A549 (cell line): Measurements from ENCODE around the gene ANKRD29. TPM values are rescaled to one million over a fixed set of nuclear protein-coding genes. Genes with fewer than 3 reads are reported as not detected.

Experiments
- ATAC-seq, 2 experiments: fragments of 200-7000 bp in 1 of 2; fragments of >200 bp in 1 of 2; cut with Nextera tagmentation in 1 of 2; cut with Tn5 transposase in 1 of 2; 3 replicates each; pipeline versions ENCODE4 v1.8.0 to v1.9.1; 2018 to 2020; ENCODE audit warnings: mild to moderate bottlenecking in 1 of 2, moderate library complexity in 1 of 2
- CTCF ChIA-PET: fragments of 300-600 bp; sonication (Branson Sonifier 250); formaldehyde crosslinking; extraction: SDS; loops from one replicate; lab custom pipeline; 2021; ENCODE audit warnings: antibody characterized with exemption, inconsistent platforms; lab: Yijun Ruan, JAX
- POLR2A ChIA-PET: fragments of 350-600 bp; formaldehyde crosslinking; extraction: SDS; loops from one replicate; lab custom pipeline; 2021; ENCODE audit warnings: antibody characterized with exemption, inconsistent platforms; lab: Yijun Ruan, JAX
- DNase-seq, 2 experiments: peaks; one replicate each; pipeline versions ENCODE4 v3.0.0 to v3.0.0-alpha.2; 2011 to 2016; ENCODE audit warnings: low read depth in 1 of 2, low spot score in 1 of 2
- FAIRE-seq: peaks from 2 replicates; lab custom pipeline; 2011; peaks lifted over from hg19 to GRCh38; lab: Jason Lieb, UNC
- H3K27ac ChIP-seq, 2 experiments: fragments of >200 bp; sonication (Bioruptor Twin); formaldehyde crosslinking; 3 replicates each; pipeline ENCODE4 v1.5.1; 2016 to 2017
- H3K4me1 ChIP-seq: fragments of >200 bp; sonication (Bioruptor Twin); formaldehyde crosslinking; 3 replicates; pipeline ENCODE4 v1.6.1; 2016
- H3K4me2 ChIP-seq: fragments of >200 bp; sonication (Bioruptor Twin); formaldehyde crosslinking; 3 replicates; pipeline ENCODE4 v1.6.1; 2016
- H3K4me3 ChIP-seq: fragments of >200 bp; sonication (Bioruptor Twin); formaldehyde crosslinking; 3 replicates; pipeline ENCODE4 v1.5.1; 2016
- H3K9me3 ChIP-seq: fragments of >200 bp; sonication (Bioruptor Twin); formaldehyde crosslinking; 3 replicates; pipeline ENCODE4 v1.6.1; 2016
- ATOH8 ChIP-seq: fragments of 250-450 bp; sonication (Bioruptor Pico); IDR thresholded peaks from 2 replicates; pipeline ENCODE4 v1.5.0; 2020; ENCODE audit warnings: low read depth, mild to moderate bottlenecking, moderate library complexity
- CEBPB ChIP-seq, 2 experiments: fragments of >200 bp in 1 of 2; sonication (Bioruptor Twin) in 1 of 2; formaldehyde crosslinking in 1 of 2; IDR thresholded peaks; 2 replicates each; pipeline ENCODE4 v1.6.1; 2012 to 2016
- CHD2 ChIP-seq: fragments of 150-350 bp; IDR thresholded peaks from 2 replicates; pipeline ENCODE4 v1.6.1; 2014; ENCODE audit warnings: low read length; ENCODE audit not compliant: partially characterized antibody
- FOSB ChIP-seq: fragments of 250-450 bp; sonication (Bioruptor Pico); IDR thresholded peaks from 2 replicates; pipeline ENCODE4 v1.5.0; 2020; ENCODE audit warnings: mild to moderate bottlenecking, moderate library complexity
- FOSL2 ChIP-seq, 2 experiments: fragments of 450-650 bp in 1 of 2; fragments of >200 bp in 1 of 2; sonication (Bioruptor Twin) in 1 of 2; formaldehyde crosslinking; IDR thresholded peaks; 2 replicates each; pipeline versions ENCODE4 v1.5.0 to v1.6.1; 2016 to 2020; ENCODE audit warnings: mild to moderate bottlenecking in 1 of 2, moderate library complexity in 1 of 2
- FOXS1 ChIP-seq: fragments of 250-450 bp; sonication (Bioruptor Pico); IDR thresholded peaks from 2 replicates; pipeline ENCODE4 v1.5.0; 2020; ENCODE audit warnings: mild to moderate bottlenecking, moderate library complexity
- HES2 ChIP-seq: fragments of >200 bp; sonication (Bioruptor Twin); formaldehyde crosslinking; IDR thresholded peaks from 2 replicates; pipeline ENCODE4 v1.6.1; 2016
- HEYL ChIP-seq: fragments of 250-450 bp; sonication (Bioruptor Pico); IDR thresholded peaks from 2 replicates; pipeline ENCODE4 v1.8.0; 2021; ENCODE audit warnings: mild to moderate bottlenecking, moderate library complexity
- HOXB13 ChIP-seq: fragments of 250-450 bp; sonication (Bioruptor Pico); IDR thresholded peaks from 2 replicates; pipeline ENCODE4 v1.5.0; 2020; ENCODE audit warnings: low read depth, mild to moderate bottlenecking, moderate library complexity
- JUNB ChIP-seq: fragments of >200 bp; sonication (Bioruptor Twin); formaldehyde crosslinking; IDR thresholded peaks from 2 replicates; pipeline ENCODE4 v1.6.1; 2016
- MAFK ChIP-seq: fragments of 450-650 bp; IDR thresholded peaks from 2 replicates; pipeline ENCODE4 v1.6.1; 2014; ENCODE audit not compliant: partially characterized antibody
- NR3C1 ChIP-seq: fragments of >200 bp; sonication (Bioruptor Twin); formaldehyde crosslinking; IDR thresholded peaks from 3 replicates; pipeline ENCODE4 v1.6.1; 2017
- RAD21 ChIP-seq, 2 experiments: fragments of >200 bp in 1 of 2; sonication (Bioruptor Twin) in 1 of 2; formaldehyde crosslinking in 1 of 2; IDR thresholded peaks in 1 of 2; conservative IDR thresholded peaks in 1 of 2; 2 replicates in 1 of 2; 3 replicates in 1 of 2; pipeline ENCODE4 v1.6.1; 2012 to 2018; ENCODE audit warnings: inconsistent platforms in 1 of 2
- RARB ChIP-seq: fragments of 250-450 bp; sonication (Bioruptor Pico); IDR thresholded peaks from 2 replicates; pipeline ENCODE4 v1.8.0; 2021; ENCODE audit warnings: mild to moderate bottlenecking, moderate library complexity
- RCOR1 ChIP-seq: fragments of 150-350 bp; IDR thresholded peaks from 2 replicates; pipeline ENCODE4 v1.6.1; 2014; ENCODE audit warnings: antibody characterized with exemption, low read length, low read depth
- TFCP2L1 ChIP-seq: fragments of 250-450 bp; sonication (Bioruptor Pico); IDR thresholded peaks from 2 replicates; pipeline ENCODE4 v1.5.0; 2021; ENCODE audit warnings: mild to moderate bottlenecking
- ZFP36 ChIP-seq: fragments of 450-650 bp; IDR thresholded peaks from 2 replicates; pipeline ENCODE4 v1.6.1; 2014; ENCODE audit warnings: borderline replicate concordance; ENCODE audit not compliant: partially characterized antibody
- ZNF302 ChIP-seq: fragments of 250-450 bp; sonication (Bioruptor Pico); IDR thresholded peaks from 2 replicates; pipeline ENCODE4 v1.9.0; 2021; ENCODE audit warnings: inconsistent platforms, mild to moderate bottlenecking, moderate library complexity
- WGBS: methylation state at CpG from one replicate; pipeline ENCODE4 v1.1.6; 2017; ENCODE audit errors: missing lambda C conversion rate; 5-methylcytosine and 5-hydroxymethylcytosine counted together
- polyA plus RNA-seq, 4 experiments: library from polyadenylated mRNA; depleted of rRNA in 3 of 4; stranded (reverse); fragments of >200 nt; fragmentation: RNase III in 1 of 4; extraction: RNeasy Plus Mini Kit Qiagen cat#74134 plus additional on column Dnase treatment in 1 of 4; gene quantifications; 2 replicates in 3 of 4; 3 replicates in 1 of 4; pipeline ENCODE4 v1.2.3, GENCODE V29; 2011 to 2017
- TF ChIP-seq, protein P1 (sequence below): fragments of 450-650 bp; IDR thresholded peaks from 2 replicates; pipeline ENCODE4 v1.6.1; 2014; ENCODE audit warnings: antibody characterized with exemption
- TF ChIP-seq, protein P2 (sequence below): IDR thresholded peaks from 2 replicates; pipeline ENCODE4 v1.6.1; 2012

ANKRD29 gene
- polyA plus RNA-seq, 2 of the 4 experiments (the other 2 are of a cell fraction) = 12.4 to 25.4 TPM

- TF ChIP-seq ATOH8 (CRISPR knock-in tag) = no peak
- no peak for TF ChIP-seq RAD21 (conservative IDR thresholded peaks at IDR 0.05 in 1 of 2, IDR thresholded peaks at IDR 0.05 in 1 of 2)
- no peak for TF ChIP-seq HOXB13 (CRISPR knock-in tag)
- TF ChIP-seq, protein P1, sequence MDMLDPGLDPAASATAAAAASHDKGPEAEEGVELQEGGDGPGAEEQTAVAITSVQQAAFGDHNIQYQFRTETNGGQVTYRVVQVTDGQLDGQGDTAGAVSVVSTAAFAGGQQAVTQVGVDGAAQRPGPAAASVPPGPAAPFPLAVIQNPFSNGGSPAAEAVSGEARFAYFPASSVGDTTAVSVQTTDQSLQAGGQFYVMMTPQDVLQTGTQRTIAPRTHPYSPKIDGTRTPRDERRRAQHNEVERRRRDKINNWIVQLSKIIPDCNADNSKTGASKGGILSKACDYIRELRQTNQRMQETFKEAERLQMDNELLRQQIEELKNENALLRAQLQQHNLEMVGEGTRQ = no peak
- no peak for TF ChIP-seq NR3C1
- TF ChIP-seq JUNB = no peak
Measured at GRCh38 chr18:23711426-23711825, 48.7 kb upstream of the ANKRD29 start (continued).

DNA sequence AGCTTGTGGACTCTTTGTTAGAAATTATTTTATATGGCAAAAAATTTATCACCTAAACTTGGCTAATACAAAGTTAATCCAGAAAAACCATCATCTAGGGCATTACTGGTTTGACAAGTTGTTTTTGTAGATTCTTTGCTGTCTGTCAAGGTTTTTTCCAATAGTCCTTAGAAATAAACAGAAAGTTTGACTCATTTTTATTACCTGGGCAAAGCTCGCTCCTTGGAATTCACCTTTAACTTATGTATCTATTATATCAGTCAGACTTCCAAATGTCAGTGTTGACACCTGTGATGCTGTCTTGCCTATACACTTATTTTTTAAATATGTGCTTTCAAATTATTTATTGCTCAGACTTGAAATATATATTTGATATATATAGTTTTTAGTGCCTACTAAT lies 48.2 kb upstream of the ANKRD29 start:
- peak overlapping the region; percentile 24 to 61; a peak in 5 of 6 replicates for H3K27ac ChIP-seq
- POLR2A ChIA-PET = no interaction called here
- DNase-seq (no peak), ATAC-seq (no peak), FAIRE-seq (no peak)
- H3K4me3 ChIP-seq = no peak overlapping the region
- peaks cover 36% of the 10 kb centered on the region for H3K4me1 ChIP-seq
- 73% methylated on average over 1 of the region's 1 CpG for WGBS
- CTCF ChIA-PET = interaction anchor here (0.6 to 2.1 kb wide), 6 partner anchors 7 to 1602 kb away, joined by 3 to 10 read pairs (median 5); partner anchors contain the start of gene LAMA3
- no peak for TF ChIP-seq FOXS1
- TF ChIP-seq ZFP36 = no peak
- no peak for TF ChIP-seq MAFK
- no peak for TF ChIP-seq HES2
- TF ChIP-seq ATOH8 (CRISPR knock-in tag) = no peak
- TF ChIP-seq CHD2 = no peak
- TF ChIP-seq HEYL = no peak
- no peak for TF ChIP-seq RCOR1
- no peak for TF ChIP-seq CEBPB (IDR thresholded peaks at IDR 0.05)
- no peak for TF ChIP-seq FOSB (CRISPR knock-in tag)
- H3K4me2 ChIP-seq = peak overlapping the region; percentile 61
- H3K9me3 ChIP-seq = peaks cover 8% of the 10 kb centered on the region; the same call in 2 of the 3 replicates

DNA sequence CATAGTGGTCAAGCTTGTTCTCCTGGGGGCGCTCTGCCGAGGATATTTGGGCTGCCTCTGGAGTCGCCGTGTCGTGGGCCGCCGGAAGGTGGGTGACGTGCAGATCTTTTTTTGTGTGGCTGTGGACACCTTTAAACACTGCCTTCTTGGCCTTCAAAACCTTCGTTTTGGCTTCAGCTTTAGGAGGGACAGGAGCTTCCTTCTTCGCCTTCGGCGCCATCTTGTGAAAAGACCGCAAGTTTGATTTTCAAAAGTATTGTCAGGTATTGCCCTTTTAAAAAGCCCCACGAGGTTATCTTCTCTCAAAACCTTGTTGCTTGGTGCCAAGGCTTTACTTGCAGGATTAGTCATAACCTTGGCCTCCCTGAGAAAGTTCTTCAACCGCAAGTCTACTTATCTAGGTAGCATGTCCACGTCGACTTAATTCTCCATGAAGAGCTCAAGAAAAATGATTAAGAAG lies 47.4 kb upstream of the ANKRD29 start:
- peak in 1 of 2 experiments; percentile 65 for DNase-seq
- ChIA-PET CTCF (interaction anchor here (1.0 to 2.1 kb wide), 4 partner anchors 81 to 1601 kb away, joined by 3 to 7 read pairs (median 5); no protein-coding TSS in a partner anchor), POLR2A (no interaction called here)
- Histone ChIP-seq H3K4me3 (no peak overlapping the region), H3K9me3 (peaks cover 8% of the 10 kb centered on the region; the same call in 2 of the 3 replicates), H3K27ac (peak overlapping the region; percentile 61 to 68; a peak in 5 of 6 replicates), H3K4me1 (peaks cover 30% of the 10 kb centered on the region), H3K4me2 (peak overlapping the region; percentile 61)
- no peak for TF ChIP-seq RARB
- TF ChIP-seq JUNB = no peak
- no peak for TF ChIP-seq TFCP2L1 (CRISPR knock-in tag)
- TF ChIP-seq RAD21 (conservative IDR thresholded peaks at IDR 0.05 in 1 of 2, IDR thresholded peaks at IDR 0.05 in 1 of 2) = no peak
- no peak for TF ChIP-seq FOSL2 (IDR thresholded peaks at IDR 0.05)
- peak; percentile 21; the same call in 1 of the 2 replicates for TF ChIP-seq FOSL2 (CRISPR knock-in tag; IDR thresholded peaks at IDR 0.05)
- no peak for TF ChIP-seq HES2
- TF ChIP-seq ZNF302 = no peak
- no peak for TF ChIP-seq CHD2
- TF ChIP-seq, protein P1 = no peak
- TF ChIP-seq, protein P2, sequence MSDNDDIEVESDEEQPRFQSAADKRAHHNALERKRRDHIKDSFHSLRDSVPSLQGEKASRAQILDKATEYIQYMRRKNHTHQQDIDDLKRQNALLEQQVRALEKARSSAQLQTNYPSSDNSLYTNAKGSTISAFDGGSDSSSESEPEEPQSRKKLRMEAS = 0 out of 2 replicates have a peak, but pooled peaks have one; percentile 38
- no peak for FAIRE-seq
- 75% methylated on average over 17 of the region's 17 CpGs for WGBS
- no peak for ATAC-seq
